Measurements from ENCODE around the gene SERPINE2.

DNA sequence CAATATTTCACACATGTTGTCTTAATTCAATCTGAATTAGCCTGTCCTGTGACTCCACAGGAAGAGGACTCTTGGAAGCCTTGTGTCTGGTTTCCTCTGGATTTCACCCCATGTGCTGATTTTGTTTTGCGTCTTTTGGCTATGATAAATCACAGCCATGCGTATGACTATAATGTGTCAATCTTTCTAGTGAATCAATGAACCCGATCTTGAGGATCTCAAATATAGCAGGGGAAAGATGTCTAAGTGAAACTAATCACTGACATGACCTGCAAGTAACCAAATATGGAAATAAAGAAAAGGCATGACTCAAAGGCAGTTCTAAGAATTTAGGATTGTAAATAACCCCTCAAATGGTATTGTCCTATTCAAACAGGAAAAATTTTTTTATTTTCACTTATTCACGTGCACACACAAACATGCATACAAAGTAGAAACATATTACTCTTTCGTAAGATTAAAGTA lies 102.2 kb downstream of the SERPINE2 start:
- TF ChIP-seq, protein P1, sequence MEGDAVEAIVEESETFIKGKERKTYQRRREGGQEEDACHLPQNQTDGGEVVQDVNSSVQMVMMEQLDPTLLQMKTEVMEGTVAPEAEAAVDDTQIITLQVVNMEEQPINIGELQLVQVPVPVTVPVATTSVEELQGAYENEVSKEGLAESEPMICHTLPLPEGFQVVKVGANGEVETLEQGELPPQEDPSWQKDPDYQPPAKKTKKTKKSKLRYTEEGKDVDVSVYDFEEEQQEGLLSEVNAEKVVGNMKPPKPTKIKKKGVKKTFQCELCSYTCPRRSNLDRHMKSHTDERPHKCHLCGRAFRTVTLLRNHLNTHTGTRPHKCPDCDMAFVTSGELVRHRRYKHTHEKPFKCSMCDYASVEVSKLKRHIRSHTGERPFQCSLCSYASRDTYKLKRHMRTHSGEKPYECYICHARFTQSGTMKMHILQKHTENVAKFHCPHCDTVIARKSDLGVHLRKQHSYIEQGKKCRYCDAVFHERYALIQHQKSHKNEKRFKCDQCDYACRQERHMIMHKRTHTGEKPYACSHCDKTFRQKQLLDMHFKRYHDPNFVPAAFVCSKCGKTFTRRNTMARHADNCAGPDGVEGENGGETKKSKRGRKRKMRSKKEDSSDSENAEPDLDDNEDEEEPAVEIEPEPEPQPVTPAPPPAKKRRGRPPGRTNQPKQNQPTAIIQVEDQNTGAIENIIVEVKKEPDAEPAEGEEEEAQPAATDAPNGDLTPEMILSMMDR (IDR thresholded peaks at IDR 0.05 in 8 of 11, conservative IDR thresholded peaks at IDR 0.05 in 3 of 11) = no peak
- TF ChIP-seq POLR2A (IDR thresholded peaks at IDR 0.05) = no peak
